ENCODE data around the gene AIF1L.

The AIF1L gene

GRCh38 chr9:131161585-131161984, 65.3 kb downstream of the AIF1L start:
- DNase-seq = no peak

DNA sequence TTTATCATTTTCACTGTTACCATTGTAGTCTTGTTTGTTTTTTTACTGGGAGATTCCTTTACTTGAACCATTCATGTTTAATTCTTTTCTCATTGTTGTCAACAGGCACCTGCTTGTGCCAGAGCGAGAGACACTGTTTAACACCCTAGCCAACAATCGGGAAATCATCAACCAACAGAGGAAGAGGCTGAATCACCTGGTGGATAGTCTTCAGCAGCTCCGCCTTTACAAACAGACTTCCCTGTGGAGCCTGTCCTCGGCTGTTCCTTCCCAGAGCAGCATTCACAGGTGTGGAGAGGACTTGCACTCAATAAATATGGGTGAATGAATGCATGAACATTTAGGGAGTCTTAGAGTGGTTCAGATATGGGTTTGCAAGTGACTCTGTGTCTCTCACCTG, 66.6 kb downstream of the AIF1L start:
- no peak for DNase-seq

- no peak for DNase-seq
These were observed 69.2 kb downstream of the AIF1L start for GRCh38 chr9:131165523-131165922.

- no peak for DNase-seq
These were observed 70.9 kb downstream of the AIF1L start for GRCh38 chr9:131167146-131167692.

DNA sequence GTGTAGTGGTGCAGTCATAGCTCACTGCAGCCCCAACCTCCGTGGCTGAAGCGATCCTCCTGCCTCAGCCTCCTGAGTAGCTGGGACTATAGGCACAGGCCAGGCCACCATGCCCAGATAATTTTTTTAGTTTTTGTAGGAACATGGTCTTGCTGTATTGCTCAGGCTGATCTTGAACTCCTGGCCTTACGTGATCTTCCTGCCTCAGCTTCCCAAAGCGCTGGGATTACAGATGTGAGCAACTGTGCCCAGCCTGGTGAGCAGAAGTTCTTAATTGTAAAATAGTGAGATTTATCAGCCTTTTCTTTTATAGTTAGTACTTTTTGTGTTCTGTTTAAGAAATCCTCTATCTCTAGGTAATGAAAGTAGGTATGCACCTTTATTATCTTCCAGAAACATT, 71.6 kb downstream of the AIF1L start:
- no peak for DNase-seq

DNA sequence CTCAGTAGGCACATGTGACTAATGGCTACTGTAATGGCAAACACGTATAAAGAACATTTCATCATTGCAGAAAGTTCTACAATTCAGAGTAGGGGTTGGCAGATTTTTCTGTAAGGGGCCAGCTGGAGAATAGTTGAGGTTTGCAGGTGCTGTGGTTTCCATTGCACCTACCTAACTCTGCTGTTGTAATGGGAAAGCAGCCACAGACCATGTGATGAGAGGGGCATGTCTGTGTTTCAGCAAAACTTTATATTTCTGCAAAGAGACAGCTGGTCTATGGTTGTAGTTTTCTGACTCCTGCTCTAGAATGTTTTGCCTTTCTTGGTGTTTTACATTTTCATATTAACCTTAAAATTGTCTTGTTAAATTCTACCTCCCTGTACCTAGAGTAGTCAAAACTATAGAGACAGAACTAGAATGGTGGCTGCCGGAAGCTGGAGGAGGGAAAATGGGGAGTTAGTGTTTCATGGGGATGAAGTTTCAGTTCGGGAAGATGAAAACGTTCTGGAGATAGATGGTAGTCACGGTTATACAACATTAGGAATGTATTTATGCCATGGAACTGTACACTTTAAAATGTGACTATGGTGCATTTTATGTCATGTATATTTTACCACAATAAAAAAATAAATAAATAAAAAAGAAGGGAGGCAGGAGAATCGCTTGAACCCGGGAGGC, 73.4 kb downstream of the AIF1L start:
- DNase-seq = no peak

All from nucleus accumbens (tissue), 56 donors.